Calu3 (cell line): ENCODE data around the gene CACNA1G. TPM values are rescaled to one million over a fixed set of nuclear protein-coding genes. Genes with fewer than 3 reads are reported as not detected.
A peak's percentile ranks its signal among the peaks of the same experiment; 100 is the strongest.

ENCODE experiments used
- BruUV-seq: library from RNA; stranded (reverse); fragments of 400-500 nt; replicated peaks from 2 replicates; lab custom pipeline; 2021; lab: Mats Ljungman, UMichigan
- CTCF ChIA-PET: fragments of 300-600 bp; sonication (Branson Sonifier 250); formaldehyde crosslinking; loops from one replicate; lab custom pipeline; 2022; ENCODE audit warnings: antibody characterized with exemption; lab: Charles Lee
- DNase-seq: peaks from one replicate; pipeline ENCODE4 v3.0.0; 2022
- H3K27ac Mint-ChIP-seq: one replicate; pipeline ENCODE4 v1.8.0; 2022; ENCODE audit warnings: mixed read lengths; ENCODE audit not compliant: unreplicated experiment
- H3K27me3 Mint-ChIP-seq: one replicate; pipeline ENCODE4 v1.8.0; 2022; ENCODE audit warnings: mixed read lengths; ENCODE audit not compliant: unreplicated experiment
- H3K36me3 Mint-ChIP-seq: one replicate; pipeline ENCODE4 v1.8.0; 2022; ENCODE audit warnings: mild to moderate bottlenecking, moderate library complexity, mixed read lengths; ENCODE audit not compliant: insufficient read depth, unreplicated experiment
- H3K4me1 Mint-ChIP-seq: one replicate; pipeline ENCODE4 v1.8.0; 2022; ENCODE audit warnings: mild to moderate bottlenecking, low read depth, mixed read lengths; ENCODE audit not compliant: unreplicated experiment
- H3K4me3 Mint-ChIP-seq: one replicate; pipeline ENCODE4 v1.8.0; 2022; ENCODE audit warnings: mild to moderate bottlenecking, low read depth, moderate library complexity, mixed read lengths; ENCODE audit not compliant: unreplicated experiment
- H3K9me3 Mint-ChIP-seq: one replicate; pipeline ENCODE4 v1.8.0; 2022; ENCODE audit warnings: low read depth, mixed read lengths; ENCODE audit not compliant: unreplicated experiment
- CTCF ChIP-seq: fragments of 200-600 bp; IDR thresholded peaks from one replicate; pipeline ENCODE4 v1.8.0; 2022; ENCODE audit warnings: antibody characterized with exemption; ENCODE audit not compliant: unreplicated experiment
- intact Hi-C: fragments of 100-400 bp; cut with micrococcal nuclease; formaldehyde crosslinking; loops from one replicate; pipeline ENCODE4 v1.10.0; 2022; ENCODE audit not compliant: unreplicated experiment
- total RNA-seq: library from RNA; stranded (reverse); gene quantifications from 2 replicates; pipeline ENCODE4 v1.2.3, GENCODE V29; 2022

The CACNA1G gene
- total RNA-seq, 1 experiment from 2014 or later, result not detected

DNA sequence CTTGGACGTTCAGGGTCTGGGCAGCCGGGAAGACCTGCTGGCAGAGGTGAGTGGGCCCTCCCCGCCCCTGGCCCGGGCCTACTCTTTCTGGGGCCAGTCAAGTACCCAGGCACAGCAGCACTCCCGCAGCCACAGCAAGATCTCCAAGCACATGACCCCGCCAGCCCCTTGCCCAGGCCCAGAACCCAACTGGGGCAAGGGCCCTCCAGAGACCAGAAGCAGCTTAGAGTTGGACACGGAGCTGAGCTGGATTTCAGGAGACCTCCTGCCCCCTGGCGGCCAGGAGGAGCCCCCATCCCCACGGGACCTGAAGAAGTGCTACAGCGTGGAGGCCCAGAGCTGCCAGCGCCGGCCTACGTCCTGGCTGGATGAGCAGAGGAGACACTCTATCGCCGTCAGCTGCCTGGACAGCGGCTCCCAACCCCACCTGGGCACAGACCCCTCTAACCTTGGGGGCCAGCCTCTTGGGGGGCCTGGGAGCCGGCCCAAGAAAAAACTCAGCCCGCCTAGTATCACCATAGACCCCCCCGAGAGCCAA, 65.6 kb downstream of the CACNA1G start:
- Mint-ChIP-seq H3K4me1 (peaks cover 28% of the 10 kb centered on the region), H3K4me3 (no peak overlapping the region), H3K9me3 (no peaks in the 10 kb centered on the region), H3K27ac (no peak overlapping the region), H3K27me3 (peaks cover 14% of the 10 kb centered on the region), H3K36me3 (peaks cover 6% of the 10 kb centered on the region)
- CTCF ChIA-PET, result interaction anchor here (0.6 to 7.5 kb wide), 23 partner anchors 10 to 157 kb away, joined by 3 to 130 read pairs (median 5); partner anchors contain the start of genes CACNA1G, LUC7L3 and SPATA20
- DNase-seq, result peak; percentile 89
- intact Hi-C loops, result loop anchor here (1.0 kb wide), 2 partner anchors 79 to 144 kb away; partner anchors contain the start of gene SPATA20
- peak; percentile 96 for TF ChIP-seq CTCF
- no TSS peak for BruUV-seq

DNA sequence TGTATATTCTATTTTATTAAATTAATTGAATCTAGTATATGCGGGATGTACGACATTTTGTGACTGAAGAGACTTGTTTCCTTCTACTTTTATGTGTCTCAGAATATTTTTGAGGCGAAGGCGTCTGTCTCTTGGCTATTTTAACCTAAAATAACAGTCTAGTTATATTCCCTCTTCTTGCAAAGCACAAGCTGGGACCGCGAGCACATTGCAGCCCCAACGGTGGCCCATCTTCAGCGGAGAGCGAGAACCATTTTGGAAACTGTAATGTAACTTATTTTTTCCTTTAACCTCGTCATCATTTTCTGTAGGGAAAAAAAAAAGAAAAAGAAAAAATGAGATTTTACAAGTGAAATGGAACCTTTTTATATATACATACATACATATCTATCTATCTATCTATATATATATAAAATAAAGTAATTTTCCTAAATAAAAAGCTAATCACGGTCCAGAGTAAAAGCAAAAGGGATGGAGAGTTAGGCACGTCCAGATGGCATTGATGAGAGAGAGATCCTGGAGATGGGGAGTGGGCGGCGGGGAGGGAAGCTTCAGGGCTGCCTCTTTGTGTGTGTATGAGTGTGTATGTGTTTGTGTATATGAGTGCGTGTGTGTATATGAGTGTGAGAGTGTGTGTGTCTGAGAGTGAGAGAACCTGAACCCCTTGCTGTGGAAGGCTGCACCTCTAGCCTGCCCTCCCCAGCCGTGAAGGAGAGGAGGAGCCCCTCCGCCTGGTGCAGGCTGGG, 66.7 kb downstream of the CACNA1G start:
- Mint-ChIP-seq H3K27me3 (peaks cover 3% of the 10 kb centered on the region), H3K9me3 (no peaks in the 10 kb centered on the region), H3K36me3 (peaks cover 6% of the 10 kb centered on the region), H3K27ac (no peak overlapping the region), H3K4me3 (peak overlapping the region; percentile 60), H3K4me1 (peaks cover 39% of the 10 kb centered on the region)
- CTCF ChIA-PET, result interaction anchor here (0.6 to 7.5 kb wide), 14 partner anchors 8 to 333 kb away, joined by 3 to 130 read pairs (median 6); partner anchors contain the start of gene CACNA1G
- TF ChIP-seq CTCF, result no peak
- intact Hi-C loops, result no loop called here
- no TSS peak for BruUV-seq
- no peak for DNase-seq

- intact Hi-C loops, result no loop called here
- CTCF ChIA-PET, result interaction anchor here (0.6 to 7.5 kb wide), 15 partner anchors 8 to 332 kb away, joined by 3 to 130 read pairs (median 5); partner anchors contain the start of gene CACNA1G
- Mint-ChIP-seq H3K4me3 (peak overlapping the region; percentile 60), H3K36me3 (peaks cover 6% of the 10 kb centered on the region), H3K27me3 (peaks cover under 1% of the 10 kb centered on the region), H3K9me3 (no peaks in the 10 kb centered on the region), H3K27ac (no peak overlapping the region), H3K4me1 (peaks cover 46% of the 10 kb centered on the region)
- TF ChIP-seq CTCF, result no peak
- no TSS peak for BruUV-seq
- peak; percentile 83 for DNase-seq
These were observed 67.5 kb downstream of the CACNA1G start for GRCh38 chr17:50627782-50628601.

- Mint-ChIP-seq H3K4me1 (peaks cover 58% of the 10 kb centered on the region), H3K36me3 (peaks cover 21% of the 10 kb centered on the region), H3K27ac (no peak overlapping the region), H3K27me3 (peaks cover 12% of the 10 kb centered on the region), H3K9me3 (no peaks in the 10 kb centered on the region), H3K4me3 (no peak overlapping the region)
- no peak for TF ChIP-seq CTCF
- no peak for DNase-seq
- BruUV-seq, result no TSS peak
- intact Hi-C loops, result loop anchor here (1.0 kb wide), 1 partner anchor 65 kb away; no protein-coding TSS in a partner anchor
- CTCF ChIA-PET, result interaction anchor here (1.1 to 7.5 kb wide), 6 partner anchors 10 to 79 kb away, joined by 5 to 130 read pairs (median 8); no protein-coding TSS in a partner anchor
These were observed 69.4 kb downstream of the CACNA1G start for GRCh38 chr17:50629902-50630301.
